Epithelial cell of prostate (primary cell): Measurements from ENCODE around the gene HAPLN2.

Experiments used
- DNase-seq: peaks from one replicate; pipeline ENCODE4 v3.0.0-alpha.2; 2011; ENCODE audit warnings: low read depth, low spot score
- H3K27ac ChIP-seq: fragments of 450-650 bp; 2 replicates; pipeline ENCODE4 v1.5.1; 2017; ENCODE audit warnings: mild to moderate bottlenecking

HAPLN2 gene

GRCh38 chr1:156673387-156674121 is 54.3 kb downstream of the HAPLN2 start:
- no peak for DNase-seq
- no peak overlapping the region for H3K27ac ChIP-seq
